Stimulated activated CD4-positive, alpha-beta T cell treated with anti-CD3 and anti-CD28 coated beads, TNF-alpha, amount 100 ng/mL, for 4 hours (primary cell): ENCODE data around the gene POMGNT2.

ENCODE experiments used
- DNase-seq, 3 experiments: peaks; one replicate each; pipeline ENCODE4 v3.0.0-alpha.2; 2020; ENCODE audit warnings: low read depth in 3 of 3

The POMGNT2 gene

DNA sequence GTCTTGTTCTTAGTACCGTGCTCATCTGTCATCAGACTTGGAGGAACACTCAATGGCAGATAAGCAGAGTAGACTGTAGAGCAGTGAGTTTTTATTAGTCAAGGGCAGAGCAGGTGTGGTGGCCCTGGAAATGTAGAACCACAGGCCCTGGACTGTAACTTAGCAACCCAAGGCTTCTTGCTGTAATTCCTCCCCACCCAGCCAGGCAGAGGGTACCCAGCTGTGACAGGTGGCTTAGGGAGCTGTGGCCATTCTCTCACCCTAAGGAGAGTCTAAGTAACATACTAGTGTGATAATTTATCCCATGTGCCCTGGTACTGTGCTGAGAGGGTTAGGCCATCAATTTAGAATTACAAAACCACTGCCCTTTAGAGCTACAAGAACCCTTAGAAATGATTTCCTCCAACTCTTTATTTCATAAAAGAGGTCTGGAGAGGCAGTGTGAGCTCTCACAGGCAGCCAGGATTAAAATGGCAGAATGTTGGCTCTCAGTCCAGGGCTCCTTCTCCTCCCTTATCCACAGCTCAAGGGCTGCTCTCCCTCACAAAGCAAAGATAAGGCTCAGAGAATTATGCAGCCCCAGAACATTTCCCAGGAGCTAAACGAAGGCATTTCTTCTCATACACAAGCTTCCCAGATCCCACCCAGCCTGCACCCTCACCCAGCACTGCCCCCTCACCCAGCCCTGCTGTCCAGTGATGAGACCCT lies 3.0 kb downstream of the POMGNT2 start:
- DNase-seq, result no peak

DNA sequence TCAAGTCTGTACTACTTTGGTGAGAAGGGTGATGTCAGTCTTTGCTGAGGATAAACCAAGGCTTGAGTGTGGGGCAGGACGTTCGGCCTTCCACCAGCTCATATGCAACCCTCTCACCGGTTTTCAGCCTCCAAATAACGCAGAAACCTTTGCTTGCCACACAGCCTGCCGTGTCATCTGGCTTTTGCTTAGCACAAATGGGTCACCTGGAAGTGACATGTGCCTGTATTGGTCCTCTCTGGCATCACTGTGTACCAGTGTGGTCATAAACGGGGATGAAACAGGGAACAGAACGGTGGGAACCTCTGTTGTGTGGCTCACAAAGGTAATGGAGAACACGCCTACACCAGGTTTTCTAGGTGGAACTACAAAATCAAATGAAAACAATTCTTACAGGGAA lies 7.1 kb downstream of the POMGNT2 start:
- DNase-seq, result no peak

DNA sequence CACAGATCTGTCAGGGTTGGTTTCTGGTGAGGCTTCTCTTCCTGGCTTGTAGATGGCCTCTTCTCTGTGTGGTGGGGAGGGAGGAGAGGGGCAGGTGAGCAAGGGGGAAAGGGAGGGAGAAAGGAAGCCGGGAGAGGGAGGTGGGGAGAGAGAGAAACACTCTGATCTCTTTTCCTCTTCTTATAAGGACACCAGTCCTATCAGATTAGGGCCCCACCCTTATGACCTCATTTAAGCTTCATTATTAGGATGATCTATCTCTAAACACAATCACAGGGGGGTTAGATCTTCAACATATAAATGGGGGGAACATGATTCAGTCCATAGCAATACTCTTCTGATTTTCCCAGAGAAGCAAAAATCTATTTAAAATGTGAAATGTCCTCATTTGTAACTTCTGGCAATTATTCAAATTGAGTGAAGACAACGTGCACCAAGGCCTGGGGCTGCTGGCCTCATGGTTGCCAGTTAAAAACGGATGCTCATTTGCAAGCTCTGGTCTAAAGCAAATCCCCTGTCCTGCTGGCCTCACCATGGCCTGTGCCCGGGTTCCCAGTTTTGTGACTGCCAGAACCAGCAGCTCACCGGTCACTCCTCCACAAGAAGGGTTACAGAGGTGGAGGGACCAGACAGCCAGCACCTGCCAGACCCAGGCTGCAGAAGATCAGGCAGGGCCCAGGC lies 8.3 kb downstream of the POMGNT2 start:
- DNase-seq, result no peak

DNA sequence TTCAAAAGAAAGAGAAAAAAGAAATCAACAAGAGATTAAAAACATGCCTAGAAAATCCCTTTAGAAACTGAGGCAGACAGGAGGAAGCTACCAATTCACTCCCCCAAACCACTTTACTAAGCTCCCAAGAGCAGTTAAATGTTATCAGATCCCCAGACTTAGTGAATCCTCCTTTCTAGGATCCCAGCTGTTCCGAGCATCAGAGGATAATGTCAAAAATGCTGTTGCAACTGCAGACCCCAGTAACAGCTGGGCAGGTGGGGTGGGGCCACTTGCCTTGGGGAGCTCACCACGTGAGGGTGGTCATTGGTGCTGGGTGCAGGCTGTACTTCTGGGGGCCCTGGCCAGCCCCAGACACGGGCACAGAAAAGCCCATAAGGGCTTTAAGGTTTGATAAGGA lies 9.1 kb downstream of the POMGNT2 start:
- DNase-seq, result no peak

DNA sequence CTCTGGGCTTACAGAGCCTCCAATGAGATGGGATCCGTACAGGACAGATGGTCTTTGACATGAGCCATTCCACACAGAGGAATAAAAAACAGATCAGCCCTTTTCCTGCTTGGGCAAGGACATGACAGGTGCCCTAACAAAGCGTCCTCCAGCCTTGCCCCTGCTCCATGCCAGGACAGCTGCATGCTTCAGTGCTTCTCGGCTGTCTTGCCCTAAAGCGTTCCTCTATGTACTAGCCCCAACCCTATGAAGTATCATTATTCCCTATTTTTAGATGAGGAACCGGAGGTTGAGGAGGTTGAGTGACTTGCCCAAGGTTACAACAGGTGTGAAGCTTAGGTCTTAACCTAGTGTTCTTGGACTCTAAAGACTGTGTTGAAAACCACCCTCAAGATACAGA lies 10.5 kb downstream of the POMGNT2 start:
- no peak for DNase-seq

DNA sequence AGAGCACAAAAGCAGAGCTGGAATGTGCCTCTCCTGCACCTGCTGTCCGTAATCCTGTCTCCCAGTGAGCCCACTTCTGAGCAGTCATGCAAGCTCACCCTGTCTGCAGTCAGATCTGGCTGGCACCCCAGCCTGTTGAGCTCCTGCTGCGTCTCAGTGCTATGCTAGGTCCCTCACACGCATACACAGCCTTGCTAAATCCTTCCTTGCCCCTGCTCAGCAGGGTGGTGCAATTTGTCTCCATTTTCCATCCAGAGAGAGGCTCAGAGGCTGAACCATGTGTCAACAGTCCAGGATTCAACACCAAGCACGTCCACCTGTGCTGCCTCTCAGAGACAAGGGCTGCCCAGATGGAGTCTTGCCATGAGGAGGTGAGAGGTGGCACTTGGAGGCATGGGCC lies 11.0 kb downstream of the POMGNT2 start:
- DNase-seq, result no peak

DNA sequence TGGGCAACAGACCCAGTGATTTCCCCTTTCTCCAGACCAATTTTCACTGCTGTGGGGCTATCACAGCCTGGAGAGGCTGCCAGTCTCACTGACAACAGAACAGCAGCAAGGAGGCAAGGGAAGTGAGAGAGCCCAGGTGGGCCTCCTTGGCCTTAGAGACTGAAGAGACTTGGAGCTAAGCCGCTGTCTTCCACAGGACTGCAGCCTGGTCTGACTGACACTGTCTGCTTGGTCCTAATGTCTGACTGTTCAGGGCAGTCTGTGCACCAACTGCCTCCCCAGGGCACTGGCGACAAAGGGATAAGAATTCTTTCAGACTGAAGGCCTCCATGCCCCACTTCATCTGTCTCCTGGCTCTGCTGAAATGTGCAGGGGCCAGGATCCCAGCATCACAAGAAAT lies 11.5 kb downstream of the POMGNT2 start:
- DNase-seq, result no peak

DNA sequence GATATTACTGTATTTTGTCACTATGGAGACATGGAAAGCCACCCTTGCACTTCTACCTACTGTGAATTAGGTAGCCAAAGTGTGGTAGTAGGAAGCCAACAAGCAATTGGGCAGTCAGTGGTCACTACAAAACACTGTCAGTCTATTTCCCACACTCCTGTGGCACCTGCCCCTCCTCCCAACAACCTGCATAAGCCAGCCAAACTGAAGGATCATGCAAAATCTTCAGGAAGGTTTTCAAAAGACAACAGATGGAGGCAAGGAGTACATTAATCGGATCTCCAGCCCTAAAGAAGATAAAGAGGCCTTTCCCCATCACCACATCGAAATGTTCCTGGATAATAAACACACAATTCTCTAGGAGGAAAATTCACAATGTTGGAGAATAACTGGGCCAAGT lies 11.9 kb downstream of the POMGNT2 start:
- no peak for DNase-seq

DNA sequence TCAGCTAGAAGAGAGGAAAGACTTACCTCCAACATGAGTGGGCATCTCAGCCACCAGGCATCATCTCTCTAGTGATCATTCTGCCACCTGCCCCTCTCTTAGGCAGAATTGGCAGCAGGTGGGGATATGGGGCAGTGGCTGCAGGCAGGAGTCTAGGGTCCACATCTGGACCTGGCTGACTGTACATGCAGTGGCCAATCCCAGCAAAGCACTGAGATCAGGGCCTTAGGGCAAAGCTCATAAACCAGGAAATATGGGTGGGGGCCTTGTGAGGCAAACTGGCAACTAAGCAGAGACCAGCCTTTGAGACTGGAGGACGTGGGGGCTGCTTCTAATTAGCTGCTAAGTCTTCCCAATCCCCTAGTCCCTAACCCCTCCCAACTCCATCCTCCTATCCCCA lies 12.9 kb downstream of the POMGNT2 start:
- DNase-seq, result no peak

DNA sequence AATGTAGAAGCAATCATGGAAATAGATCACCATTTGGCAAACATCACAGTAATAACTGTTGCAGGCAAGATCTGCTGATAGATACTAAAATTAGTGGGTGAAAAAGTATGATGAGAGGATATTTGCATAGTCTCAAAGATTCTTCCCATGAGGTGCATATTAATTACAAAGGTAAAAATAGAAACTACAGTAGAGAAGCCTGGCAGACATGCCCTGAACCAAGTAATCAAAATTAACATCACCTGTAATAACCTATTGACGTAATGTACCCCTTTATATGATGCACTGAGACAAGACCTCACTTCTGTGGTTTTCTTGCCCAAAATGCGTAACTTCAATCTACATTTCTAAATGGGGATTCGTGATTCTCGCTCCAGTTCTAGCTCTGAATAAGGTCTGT lies 14.4 kb downstream of the POMGNT2 start:
- no peak for DNase-seq

DNA sequence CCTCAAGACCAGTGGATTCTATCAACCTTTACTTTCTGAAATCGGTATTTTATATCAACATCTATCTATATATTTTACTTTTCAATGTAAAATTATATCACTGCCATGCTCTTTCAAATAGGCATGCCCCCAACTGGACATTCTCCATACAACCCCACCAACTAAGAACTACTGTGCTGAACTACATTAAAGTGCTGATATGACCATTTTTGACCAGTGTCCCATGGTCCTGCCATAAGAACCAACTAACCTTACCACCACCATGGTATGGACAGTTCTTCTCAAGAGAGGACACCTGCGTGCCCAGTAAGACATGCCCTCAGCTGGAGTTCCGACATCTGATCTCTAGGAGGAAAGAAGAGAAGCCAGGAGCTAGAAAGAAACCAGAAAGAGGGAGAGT lies 15.6 kb downstream of the POMGNT2 start:
- no peak for DNase-seq

DNA sequence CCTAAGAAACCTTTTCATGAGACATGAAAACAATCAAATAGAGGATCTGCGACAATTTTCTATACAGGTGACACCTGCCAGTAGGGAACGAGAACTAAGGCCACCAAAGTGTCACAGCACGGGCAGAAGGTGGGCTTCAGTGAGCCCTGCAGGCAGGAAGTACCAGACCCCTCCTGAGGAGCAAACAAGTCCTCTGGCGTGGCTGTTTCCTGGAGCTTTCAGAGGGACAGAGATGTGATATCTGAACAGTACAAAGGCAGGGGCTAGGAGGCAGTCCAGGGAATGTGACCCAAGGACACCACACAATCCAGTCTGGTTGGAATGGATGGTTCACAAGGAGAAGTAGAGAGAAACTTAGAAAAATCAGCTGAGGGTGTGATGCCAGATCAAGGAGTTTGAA lies 16.8 kb downstream of the POMGNT2 start:
- no peak for DNase-seq

DNA sequence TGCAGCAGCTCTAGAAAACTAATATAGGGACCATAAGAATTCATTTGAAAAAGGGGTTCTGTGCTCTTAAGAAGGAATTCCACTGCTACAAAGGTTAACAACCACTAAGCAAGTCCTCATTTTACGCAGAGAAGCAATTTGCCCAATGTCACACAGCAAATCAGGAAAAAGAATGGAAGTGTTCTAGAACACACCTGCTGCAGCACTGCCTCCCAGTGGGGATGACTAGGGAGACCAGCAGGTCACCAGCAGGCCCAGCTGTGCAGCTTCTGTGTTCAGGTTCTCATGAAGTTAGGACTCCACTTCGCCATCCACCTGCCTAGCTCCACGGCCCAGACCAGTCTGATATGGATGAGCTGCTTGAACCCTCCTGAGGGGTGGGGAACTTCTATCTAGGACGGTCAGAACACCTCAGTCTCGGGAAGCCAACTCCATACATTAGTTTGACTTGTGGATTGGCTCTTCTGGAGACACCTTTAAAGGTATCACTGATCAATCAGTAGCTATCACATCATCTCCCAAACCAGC lies 18.6 kb downstream of the POMGNT2 start:
- no peak for DNase-seq

DNA sequence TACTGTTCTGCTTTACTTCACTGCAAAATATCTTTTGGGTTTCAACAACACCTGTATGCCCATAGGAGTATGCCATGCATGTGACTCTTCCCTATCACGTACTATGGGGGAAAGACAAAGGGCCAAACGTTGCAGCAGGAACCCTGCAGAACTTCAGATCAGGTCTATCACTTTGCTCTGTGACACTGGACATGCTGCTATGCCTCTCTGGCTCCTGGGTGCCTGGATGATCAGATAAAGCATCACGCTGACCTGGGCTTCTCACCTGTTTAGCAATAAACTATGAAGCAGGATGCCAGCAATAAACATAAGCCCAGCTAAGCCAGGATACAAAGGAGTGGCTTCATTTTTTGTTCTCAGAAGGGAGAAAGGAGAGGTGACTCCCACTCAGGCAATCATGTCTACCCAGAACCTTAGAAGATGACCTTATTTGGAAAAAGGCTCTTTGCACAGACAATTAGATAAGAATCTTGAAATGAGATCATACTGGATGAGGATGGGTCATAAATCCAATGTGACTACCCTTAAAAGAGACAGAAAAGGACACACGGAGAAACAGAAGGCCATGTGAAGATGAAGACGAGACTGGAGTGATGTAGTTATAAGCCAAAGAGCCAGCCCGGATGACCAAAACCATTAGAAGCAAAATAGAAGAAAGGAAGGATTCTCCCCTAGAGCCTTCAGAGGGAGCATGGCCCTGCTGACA lies 19.3 kb downstream of the POMGNT2 start:
- DNase-seq, result no peak

DNA sequence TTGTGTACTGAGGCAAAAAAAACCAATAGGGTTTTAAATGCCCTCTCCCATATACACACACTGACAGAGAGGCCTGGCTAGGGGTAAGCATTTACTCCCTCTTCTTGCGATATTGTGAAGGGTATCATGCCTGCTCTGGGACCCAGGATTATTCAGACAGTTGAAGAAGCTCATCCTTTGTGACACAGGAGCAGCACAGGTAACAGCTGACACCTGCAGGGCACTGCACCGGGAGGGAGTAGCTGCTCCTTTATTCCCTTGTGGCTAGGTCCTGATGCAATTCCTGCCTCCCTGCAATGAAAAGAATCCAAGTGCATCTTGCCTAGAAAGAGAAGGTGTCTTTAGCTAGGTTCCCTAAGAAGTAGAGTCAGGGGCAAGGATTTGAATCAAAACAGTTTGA lies 23.4 kb downstream of the POMGNT2 start:
- DNase-seq, result no peak

DNA sequence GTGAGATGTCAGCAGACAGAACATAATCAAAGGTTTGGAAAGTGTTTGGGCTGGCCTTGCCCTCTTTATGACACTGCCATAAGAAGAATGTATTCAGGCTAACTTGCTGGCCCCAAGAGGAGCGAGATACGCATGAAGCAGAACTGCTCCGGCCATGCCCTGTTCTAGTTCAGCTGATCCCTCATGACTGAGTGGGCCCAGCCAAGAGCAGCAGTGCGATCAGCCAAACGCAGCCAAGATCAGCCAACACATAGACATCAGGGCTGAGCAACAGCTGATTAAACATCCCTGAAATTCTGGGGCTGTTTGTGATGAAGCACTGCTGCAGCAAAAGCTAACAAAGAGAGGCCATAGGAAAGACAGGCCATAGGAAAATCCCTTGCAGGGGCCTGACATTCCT lies 24.1 kb downstream of the POMGNT2 start:
- DNase-seq, result no peak

DNA sequence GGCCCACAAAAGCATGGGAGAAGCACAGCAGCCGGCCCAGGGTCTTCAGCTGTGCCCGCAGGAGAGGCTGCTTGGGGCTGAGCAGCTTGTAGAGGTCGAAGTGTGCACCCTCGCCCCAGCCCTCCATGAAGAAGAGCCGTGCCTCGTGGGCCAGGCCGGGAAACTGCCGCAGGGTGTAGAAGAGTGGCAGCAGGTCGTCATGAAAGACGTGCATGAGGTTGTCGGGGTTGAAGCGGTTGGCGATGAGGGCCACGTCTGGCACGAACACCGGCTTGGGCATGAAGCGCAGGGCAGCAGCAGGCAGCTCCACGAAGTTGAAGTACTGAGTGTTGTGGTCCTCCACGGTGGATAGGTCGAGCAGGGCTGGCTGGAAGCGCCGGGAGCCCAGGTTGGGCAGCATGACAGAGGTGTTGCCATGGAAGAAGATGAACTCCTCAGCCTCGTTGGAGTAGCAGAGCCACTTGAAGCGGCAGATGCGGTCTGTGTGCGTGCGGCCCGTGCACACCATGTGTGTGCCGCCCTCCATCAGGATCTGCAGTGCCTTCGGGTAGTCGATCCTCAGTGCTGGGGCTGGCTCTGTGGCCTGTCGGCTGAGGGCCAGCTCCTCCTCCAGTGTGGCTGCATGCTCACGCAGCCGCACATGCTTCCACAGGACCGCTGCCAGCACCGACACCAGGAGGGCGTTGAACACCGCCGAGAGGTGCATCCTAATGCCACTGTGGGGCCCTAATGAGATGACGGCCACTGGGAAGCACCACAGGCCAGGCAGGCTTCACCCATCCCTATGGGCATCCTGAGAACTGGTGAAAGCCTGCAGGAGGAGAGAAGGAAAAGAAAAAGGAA lies 24.9 kb downstream of the POMGNT2 start:
- DNase-seq, result no peak

DNA sequence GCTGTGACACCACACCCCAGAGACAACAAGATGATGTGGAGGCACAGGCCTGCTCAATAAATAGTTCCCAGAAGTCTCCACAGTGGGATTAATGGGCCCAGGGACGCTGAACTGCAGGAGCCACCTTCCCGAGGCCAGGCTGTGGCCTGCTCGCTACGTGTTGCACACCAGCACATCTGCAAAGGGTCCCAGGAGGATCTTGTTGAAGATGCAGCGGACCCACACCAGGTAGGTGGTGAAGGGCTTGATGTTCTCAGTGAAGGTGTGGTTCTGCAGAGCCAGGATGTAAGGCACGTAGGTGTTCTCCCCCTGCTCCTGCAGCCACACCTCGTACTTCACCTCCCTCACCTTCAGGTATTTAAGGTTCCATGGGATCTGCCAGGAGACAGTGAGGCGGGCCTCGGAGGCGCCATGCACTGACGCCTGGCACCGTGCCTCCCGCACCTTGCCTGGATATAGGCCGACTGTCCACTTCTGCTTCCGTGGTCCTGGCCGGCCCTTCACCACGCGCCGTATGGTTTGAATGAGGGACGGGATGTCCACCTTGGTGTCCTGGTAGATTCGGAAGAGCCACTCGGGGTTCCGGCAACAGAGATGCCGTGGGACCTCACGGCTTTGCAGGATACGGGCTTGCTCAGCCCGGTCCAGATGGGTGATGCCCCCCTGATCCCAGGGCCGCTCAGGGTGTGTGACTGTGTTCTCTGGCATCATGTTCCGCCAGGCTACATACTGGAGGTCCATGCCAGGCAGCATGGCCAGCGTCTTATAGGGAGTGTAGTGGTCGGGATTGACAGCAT lies 26.1 kb downstream of the POMGNT2 start:
- DNase-seq, result no peak

DNA sequence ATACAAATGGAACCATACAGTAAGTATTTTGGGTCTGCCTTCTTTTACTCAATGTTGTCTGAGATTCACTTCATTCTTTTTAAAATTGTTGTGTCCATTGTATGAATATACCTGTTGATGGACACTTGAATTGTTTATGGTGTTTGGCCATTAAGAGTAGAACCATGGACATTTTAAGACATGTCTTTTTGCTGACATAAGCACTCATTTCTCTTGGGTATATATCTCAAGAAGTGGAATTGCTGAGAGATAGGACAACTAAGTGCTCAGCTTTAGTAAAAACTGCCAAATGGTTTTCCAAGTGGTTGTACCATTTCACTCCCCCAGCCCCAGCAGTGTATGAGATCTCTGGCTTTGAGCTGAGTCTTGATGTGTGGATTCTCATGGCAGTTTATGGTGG lies 28.2 kb downstream of the POMGNT2 start:
- DNase-seq, result no peak

DNA sequence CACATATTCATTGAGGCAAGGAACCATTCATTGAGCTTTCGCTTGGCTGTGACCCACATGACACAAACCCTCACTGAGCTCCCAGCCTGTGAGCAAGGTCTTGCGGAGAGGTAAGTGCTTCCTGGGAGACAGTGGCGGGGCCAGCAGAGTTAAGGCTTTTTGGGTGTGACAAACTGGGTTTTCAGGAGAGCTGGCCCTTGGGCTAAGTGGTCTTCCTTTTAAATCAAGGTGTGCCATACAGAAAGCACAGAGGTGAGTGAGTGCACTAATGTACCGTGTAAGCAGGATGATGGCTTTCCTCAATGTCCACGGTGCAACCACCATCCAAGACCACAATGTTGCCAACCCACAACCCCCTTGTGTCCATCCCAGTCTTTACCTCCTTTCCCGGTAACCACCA lies 28.6 kb downstream of the POMGNT2 start:
- no peak for DNase-seq

DNA sequence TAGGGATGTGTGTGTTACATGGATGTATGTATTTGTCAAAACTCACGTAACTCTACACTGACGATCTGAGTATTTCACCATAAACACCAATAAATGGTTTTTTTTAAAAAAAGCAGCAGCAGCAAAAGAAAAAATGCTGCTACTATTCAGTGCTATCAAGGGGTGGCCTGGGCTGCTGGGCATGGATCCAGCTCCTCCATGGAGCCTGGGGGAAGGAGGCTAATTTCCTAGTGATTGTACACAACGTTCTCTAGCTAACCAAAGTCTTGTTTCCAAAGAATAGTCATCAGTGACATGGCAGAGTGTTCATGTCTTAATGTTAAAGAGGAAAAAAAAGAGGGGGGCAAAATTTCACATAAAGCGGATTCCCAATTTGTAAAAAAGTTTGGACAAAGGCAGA lies 29.0 kb downstream of the POMGNT2 start:
- DNase-seq, result no peak
